CD4-positive, alpha-beta T cell treated with Interleukin-17A for 4 hours (primary cell): ENCODE data around the gene KCNV2.

Experiments
- DNase-seq: peaks from one replicate; pipeline ENCODE4 v3.0.0-alpha.2; 2020; ENCODE audit warnings: mixed read lengths

Gene KCNV2

DNA sequence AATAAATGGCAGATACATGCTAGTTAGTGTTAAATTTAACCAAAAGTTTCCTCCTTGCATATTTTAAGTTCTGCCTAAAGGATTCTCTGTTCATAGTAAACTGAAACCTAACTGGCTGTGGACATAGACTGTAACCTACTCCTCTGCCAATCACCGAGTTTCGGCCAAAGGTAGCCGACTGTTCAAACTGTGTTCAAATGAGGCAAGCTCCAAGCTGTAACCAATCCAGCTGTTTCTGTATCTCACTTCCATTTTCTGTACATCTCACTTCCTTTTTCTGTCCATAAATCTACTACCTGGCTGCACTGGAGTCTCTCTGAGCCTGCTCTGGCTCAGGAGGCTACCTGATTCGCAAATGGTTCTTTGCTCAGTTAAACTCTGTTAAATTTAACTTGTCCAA lies 44.1 kb downstream of the KCNV2 start:
- DNase-seq: no peak

DNA sequence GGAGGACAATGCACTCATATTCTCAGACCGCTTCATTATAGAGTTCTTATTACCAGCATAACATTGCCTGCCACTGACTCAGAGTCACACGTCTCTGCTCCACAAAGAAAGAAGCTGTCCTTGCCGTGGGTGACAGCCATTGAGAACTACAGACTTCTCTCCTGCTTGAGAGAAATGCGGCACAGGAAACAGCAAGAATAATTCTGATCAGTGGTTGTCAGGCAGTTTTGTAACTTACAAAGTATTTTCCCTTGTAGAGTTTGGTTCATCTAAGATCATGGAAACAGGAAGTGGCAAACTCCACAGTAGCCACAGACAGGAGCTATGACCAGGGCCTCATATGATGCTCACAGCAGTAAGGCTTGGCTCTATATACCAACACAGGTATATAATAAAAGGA lies 47.0 kb downstream of the KCNV2 start:
- DNase-seq: no peak

- DNase-seq: no peak
Observed at GRCh38 chr9:2765250-2765880, 48.1 kb downstream of the KCNV2 start.

GRCh38 chr9:2767800-2768677 lies 50.7 kb downstream of the KCNV2 start:
- DNase-seq: no peak

- DNase-seq: no peak
Observed at GRCh38 chr9:2771087-2771486, 53.8 kb downstream of the KCNV2 start.

DNA sequence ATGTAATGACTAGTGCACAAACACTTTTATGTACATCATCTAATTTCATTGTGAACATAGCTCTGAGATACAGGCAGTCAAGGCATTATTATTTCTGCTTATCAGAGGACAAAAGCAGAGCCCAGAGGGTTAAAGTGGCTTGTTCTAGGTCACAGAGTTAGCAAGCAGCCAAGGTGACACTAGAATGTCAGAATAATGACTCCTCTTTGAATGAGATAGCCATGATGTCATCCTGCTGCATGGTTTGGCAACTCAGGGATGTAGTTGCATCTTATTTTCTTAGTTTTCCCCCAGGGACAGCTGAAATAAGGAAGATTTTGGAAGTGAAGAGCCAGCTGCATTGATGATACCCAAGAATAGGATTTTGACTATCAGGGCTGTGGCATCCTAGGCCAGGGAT lies 54.4 kb downstream of the KCNV2 start:
- DNase-seq: no peak

- DNase-seq: no peak
Observed at GRCh38 chr9:2777454-2777853, 60.1 kb downstream of the KCNV2 start.

DNA sequence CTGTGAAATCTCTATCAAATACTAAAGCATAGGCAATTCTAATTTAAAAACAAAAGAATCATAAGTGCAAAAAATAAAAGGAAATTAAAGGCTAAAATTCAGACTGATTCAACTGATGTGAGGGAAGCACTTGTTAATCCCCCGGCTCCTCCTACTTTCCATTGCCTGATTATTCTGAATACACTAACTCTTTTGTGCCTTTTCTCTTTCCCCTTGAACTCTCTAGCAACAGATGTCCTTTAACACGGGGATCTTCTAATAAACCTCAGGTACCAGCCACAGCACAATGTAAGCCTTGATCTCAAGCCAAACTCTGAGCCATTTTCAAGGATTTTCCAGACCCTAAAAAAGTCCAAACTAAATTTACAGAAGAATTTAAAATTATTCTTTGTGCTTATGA lies 61.5 kb downstream of the KCNV2 start:
- no peak for DNase-seq
